GM12874 (cell line): Measurements from ENCODE around the gene LYPD3.

ENCODE experiments used
- TF ChIP-seq, protein P1 (sequence below): IDR thresholded peaks from 2 replicates; pipeline ENCODE4 v1.5.1; 2011; ENCODE audit warnings: low read depth, mild to moderate bottlenecking, control low read depth, low read length, moderate library complexity; ENCODE audit not compliant: insufficient read depth

LYPD3 gene

DNA sequence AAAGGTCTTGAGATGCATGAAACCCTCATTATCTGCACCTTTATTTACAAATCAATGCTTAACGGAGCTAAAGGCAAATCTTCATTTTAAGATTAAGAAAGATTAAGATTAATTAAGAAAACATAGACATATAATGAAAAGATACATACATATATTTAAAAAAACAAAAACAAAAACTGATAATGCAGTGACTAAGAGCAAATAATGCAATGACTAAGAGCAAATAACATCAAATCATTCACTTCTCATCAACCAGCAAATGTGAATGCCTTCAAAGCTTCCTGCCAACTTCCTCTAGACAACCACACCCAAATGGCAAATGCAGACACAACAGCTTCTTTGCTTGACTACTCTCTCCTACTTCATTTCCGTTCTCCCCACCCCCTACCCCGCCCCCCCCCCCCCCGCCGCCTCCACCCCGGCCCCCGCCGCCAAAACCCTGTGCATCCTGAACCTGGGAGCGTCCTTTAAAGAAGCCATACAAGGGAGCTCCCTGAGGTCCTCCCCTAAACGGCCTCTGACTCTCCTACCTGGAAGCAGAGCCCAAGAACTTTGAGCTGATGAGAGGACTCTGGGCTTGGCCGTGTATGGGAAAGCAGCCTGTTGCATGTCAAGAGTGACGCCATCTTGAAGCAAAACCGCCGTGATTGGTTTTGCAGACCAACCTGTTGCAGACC lies 26.2 kb downstream of the LYPD3 start:
- TF ChIP-seq, protein P1, sequence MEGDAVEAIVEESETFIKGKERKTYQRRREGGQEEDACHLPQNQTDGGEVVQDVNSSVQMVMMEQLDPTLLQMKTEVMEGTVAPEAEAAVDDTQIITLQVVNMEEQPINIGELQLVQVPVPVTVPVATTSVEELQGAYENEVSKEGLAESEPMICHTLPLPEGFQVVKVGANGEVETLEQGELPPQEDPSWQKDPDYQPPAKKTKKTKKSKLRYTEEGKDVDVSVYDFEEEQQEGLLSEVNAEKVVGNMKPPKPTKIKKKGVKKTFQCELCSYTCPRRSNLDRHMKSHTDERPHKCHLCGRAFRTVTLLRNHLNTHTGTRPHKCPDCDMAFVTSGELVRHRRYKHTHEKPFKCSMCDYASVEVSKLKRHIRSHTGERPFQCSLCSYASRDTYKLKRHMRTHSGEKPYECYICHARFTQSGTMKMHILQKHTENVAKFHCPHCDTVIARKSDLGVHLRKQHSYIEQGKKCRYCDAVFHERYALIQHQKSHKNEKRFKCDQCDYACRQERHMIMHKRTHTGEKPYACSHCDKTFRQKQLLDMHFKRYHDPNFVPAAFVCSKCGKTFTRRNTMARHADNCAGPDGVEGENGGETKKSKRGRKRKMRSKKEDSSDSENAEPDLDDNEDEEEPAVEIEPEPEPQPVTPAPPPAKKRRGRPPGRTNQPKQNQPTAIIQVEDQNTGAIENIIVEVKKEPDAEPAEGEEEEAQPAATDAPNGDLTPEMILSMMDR = no peak

DNA sequence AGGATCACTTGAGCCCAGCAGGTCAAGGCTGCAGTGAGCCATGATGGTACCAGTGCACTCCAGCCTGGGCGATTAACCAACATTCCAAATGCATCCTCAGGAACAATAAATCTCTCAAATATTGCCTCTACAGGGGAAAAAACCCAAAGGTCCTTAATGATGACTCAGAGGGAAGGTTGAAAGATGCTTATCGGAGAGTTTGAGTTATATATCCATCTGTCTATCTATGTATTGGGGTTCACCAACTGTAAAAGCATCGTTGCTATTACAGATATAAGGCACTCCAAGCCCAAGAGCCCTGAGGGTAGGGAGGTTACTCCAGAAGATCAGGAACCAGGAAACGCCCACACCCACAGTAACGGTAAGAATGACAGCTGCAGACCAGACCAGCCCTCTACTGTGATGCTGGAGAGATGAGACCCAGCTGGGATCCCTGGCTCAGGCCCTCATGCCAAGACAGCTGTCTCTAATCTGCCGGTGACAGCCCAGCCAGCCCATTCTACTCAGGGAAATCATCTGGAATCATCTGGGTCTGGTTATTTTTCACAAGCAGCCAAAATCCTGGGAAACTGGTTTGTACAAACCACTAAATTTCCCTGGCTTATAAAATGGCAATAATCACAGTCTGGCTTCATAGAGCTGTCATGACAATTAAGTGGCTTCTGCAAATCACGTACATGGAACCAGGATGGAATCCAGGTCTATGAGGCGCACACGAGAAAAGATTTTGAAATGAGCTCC lies 26.9 kb downstream of the LYPD3 start:
- TF ChIP-seq, protein P1 = no peak

DNA sequence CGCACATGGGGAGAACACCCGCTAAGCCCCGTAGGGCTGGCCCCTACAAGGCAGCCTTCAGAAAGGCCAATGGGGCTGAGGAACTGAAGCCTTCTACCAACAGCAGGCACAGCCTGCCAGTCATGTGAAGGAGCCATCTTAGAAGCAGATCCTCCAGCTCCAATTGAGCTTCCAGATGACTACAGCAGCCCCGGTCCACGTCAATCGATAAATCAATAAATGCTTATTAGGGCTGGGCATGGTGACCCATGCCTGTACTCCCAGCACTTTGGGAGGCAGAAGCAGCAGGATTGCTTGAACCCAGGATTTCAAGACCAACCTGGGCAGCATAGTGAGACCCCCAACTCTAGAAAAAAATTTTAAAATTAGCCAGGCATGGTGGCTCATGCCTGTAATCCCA lies 27.7 kb downstream of the LYPD3 start:
- TF ChIP-seq, protein P1 = no peak

DNA sequence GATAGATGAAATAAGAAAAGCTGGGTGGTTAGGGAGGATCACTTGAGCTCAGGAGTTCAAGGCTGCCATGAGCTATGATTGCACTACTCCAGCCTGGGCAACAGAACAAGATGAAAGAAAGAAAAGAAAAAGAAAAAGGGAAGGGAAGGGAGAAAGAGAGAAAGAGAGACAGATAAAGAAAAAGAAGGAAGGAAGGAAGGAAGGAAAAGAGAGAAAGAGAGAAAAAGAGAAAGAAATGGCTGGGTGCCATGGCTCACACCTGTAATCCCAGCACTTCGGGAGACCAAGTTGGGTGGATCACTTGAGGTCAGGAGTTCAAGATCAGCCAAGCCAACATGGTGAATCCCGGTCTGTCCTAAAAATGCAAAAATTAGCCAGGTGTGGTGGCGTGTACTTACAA lies 29.6 kb downstream of the LYPD3 start:
- TF ChIP-seq, protein P1 = no peak

DNA sequence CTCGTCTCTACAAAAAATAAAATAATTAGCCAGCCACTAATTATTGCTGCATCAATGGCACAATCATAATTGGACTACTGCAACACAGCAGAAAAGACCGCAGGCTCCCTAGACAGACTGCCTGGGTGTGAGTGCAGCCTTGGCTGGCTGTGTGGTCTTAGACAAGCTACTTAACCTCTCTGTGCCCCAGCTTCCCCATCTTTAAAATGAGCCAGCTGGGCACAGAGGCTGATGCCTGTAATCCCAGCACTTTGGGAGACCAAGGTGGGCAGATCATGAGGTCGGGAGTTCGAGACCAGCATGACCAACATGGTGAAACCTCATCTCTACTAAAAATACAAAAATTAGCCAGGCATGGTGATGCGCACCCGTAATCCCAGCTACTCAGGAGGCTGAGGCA lies 31.7 kb downstream of the LYPD3 start:
- TF ChIP-seq, protein P1 = no peak

DNA sequence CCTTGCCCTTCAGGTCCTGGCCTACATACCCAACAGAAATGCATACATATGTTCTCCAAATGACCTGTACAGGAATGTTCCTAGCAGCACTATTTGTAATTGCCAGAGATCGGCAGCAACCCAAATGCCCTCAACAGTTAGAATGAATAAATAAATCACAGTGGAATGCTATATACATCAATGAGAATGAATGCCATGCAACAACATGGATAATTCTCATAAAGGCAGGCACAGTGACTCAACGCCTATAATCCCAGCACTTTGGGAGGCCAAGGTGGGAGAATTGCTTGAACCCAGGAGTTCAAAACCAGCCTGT lies 32.1 kb downstream of the LYPD3 start:
- TF ChIP-seq, protein P1 = no peak

DNA sequence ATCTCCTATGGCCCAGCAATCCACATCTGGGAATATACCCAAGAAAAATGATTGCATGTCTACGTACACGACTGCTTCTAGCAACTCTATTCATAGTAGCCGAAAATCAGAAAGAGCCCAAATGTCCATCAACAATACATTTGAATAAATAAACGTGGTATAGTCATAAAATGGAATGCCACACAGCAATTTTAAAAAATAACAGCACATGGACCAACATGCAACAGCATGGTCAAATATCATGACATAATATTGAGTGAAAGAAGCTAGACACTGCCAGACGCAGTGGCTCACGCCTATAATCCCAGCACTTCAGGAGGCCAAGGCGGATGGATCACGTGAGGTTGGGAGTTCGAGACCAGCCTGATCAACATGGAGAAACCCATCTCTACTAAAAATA lies 34.4 kb downstream of the LYPD3 start:
- TF ChIP-seq, protein P1 = no peak
